Cardiac fibroblast (primary cell): ENCODE measurements around the gene ATP6V0C.
"Not testable (repeated sequence)": the region's sequence is repeated elsewhere in the genome, so short reads cannot be mapped to it uniquely, and the experiment has no call there.

ENCODE experiments used
- DNase-seq, 2 donors: peaks; one replicate each; pipeline versions ENCODE4 v3.0.0 to v3.0.0-alpha.2; 2010; ENCODE audit warnings: low read depth in 2 of 2
- H3K4me3 ChIP-seq, 2 donors: replicated peaks in 1 of 2; 1 replicate in 1 of 2; 2 replicates in 1 of 2; pipeline ENCODE4 v1.5.1; 2011; ENCODE audit warnings: low read depth in 2 of 2, low read length in 2 of 2, mild to moderate bottlenecking in 2 of 2, moderate library complexity in 1 of 2
- CTCF ChIP-seq: IDR thresholded peaks from one replicate; pipeline ENCODE4 v1.5.1; 2011; ENCODE audit warnings: low read depth, mild to moderate bottlenecking, low read length, inconsistent platforms

ATP6V0C gene

GRCh38 chr16:2560798-2561133 lies 47.0 kb downstream of the ATP6V0C start:
- TF ChIP-seq CTCF = peak; percentile 17
- DNase-seq, H3K4me3 ChIP-seq: not testable (repeated sequence)

DNA sequence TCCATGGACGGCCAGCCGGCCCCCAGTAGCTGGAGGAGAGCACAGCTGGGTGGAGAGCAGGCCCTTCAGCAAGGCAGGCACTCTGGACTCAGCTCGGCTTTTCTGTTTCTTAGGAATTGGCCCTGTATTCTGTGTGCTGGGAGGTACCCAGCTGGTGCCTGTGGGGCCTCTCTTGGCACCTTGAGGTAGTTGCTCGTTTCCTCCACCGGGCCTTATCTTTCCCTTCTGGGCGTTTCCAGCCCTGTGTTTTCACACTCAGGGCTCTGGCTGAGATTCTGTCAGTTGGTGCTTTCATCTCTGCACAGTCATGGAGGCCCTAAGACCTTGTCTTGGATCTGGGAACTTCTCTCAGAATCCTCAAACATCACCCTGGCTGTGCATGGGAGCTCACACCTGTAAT lies 53.8 kb downstream of the ATP6V0C start:
- not testable (repeated sequence) for DNase-seq, H3K4me3 ChIP-seq

- not testable (repeated sequence) for DNase-seq, H3K4me3 ChIP-seq
Measured at GRCh38 chr16:2568573-2568972, 54.8 kb downstream of the ATP6V0C start.
